Fibroblast of villous mesenchyme (primary cell): ENCODE measurements around the gene FOXRED2. TPM values are rescaled to one million over a fixed set of nuclear protein-coding genes. Genes with fewer than 3 reads are reported as not detected.
A peak's percentile ranks its signal among the peaks of the same experiment; 100 is the strongest.

ENCODE experiments used
- DNase-seq: peaks from one replicate; pipeline ENCODE4 v3.0.0-alpha.2; 2010; ENCODE audit warnings: low read depth
- H3K4me3 ChIP-seq: 2 replicates; pipeline ENCODE4 v1.5.1; 2011; ENCODE audit warnings: low read depth, mild to moderate bottlenecking, low read length
- CTCF ChIP-seq: IDR thresholded peaks from 2 replicates; pipeline ENCODE4 v1.5.1; 2012; ENCODE audit warnings: low read depth, mild to moderate bottlenecking, low read length; ENCODE audit not compliant: insufficient read depth
- total RNA-seq: library from RNA; depleted of rRNA; stranded (reverse); fragments of >200 nt; gene quantifications from 2 replicates; pipeline ENCODE4 v1.2.3, GENCODE V29; 2012

FOXRED2 gene
- total RNA-seq, 1 donor: 10.4 TPM

- no peak for TF ChIP-seq CTCF
- DNase-seq: no peak
- H3K4me3 ChIP-seq: no peak overlapping the region
Observed at GRCh38 chr22:36514766-36515165, 7.9 kb upstream of the FOXRED2 start.

GRCh38 chr22:36512991-36513390 lies 6.2 kb upstream of the FOXRED2 start:
- no peak for TF ChIP-seq CTCF
- H3K4me3 ChIP-seq: no peak overlapping the region
- no peak for DNase-seq

- no peak overlapping the region for H3K4me3 ChIP-seq
- TF ChIP-seq CTCF: no peak
- no peak for DNase-seq
Observed at GRCh38 chr22:36512333-36512732, 5.5 kb upstream of the FOXRED2 start.

GRCh38 chr22:36510966-36511881 lies 4.4 kb upstream of the FOXRED2 start:
- DNase-seq: peak; percentile 57
- TF ChIP-seq CTCF: peak; percentile 75
- no peak overlapping the region for H3K4me3 ChIP-seq

GRCh38 chr22:36510384-36510783 lies 3.5 kb upstream of the FOXRED2 start:
- no peak overlapping the region for H3K4me3 ChIP-seq
- peak; percentile 6 for DNase-seq
- TF ChIP-seq CTCF: no peak

GRCh38 chr22:36507518-36508010 lies 724 bp upstream of the FOXRED2 start:
- no peak for DNase-seq
- TF ChIP-seq CTCF: no peak
- no peak overlapping the region for H3K4me3 ChIP-seq
